ENCODE results near the gene MRPS17. TPM values are rescaled to one million over a fixed set of nuclear protein-coding genes. Genes with fewer than 3 reads are reported as not detected.

Gene MRPS17
- total RNA-seq, result 6.9 and 10.7 TPM in 2 replicates

GRCh38 chr7:55951637-55952351, at the start of gene MRPS17:
Gene MRPS17, plus strand, starts transcription at chr7:55951877. Its CDS starts 1,319 bp downstream, at chr7:55953196.

GRCh38 chr7:55964261-55965099, 12.8 kb downstream of the MRPS17 start, which contains the start of gene NIPSNAP2:
Gene NIPSNAP2, plus strand, starts transcription at chr7:55964585. Its CDS starts 25 bp downstream, at chr7:55964610.

Other genes starting within 250 kb of the MRPS17 start
- not detected in 2 replicates for gene SEPTIN14, start 89.1 kb upstream of the MRPS17 start, total RNA-seq
- gene ZNF713, start 64.4 kb upstream of the MRPS17 start, total RNA-seq, result 1.9 and 4.2 TPM in 2 replicates
- gene NIPSNAP2, start 12.7 kb downstream of the MRPS17 start, total RNA-seq, result 34.4 and 34.7 TPM in 2 replicates
- 66.0 and 132 TPM in 2 replicates for gene PSPH, start 99.6 kb downstream of the MRPS17 start, total RNA-seq
- 196 and 215 TPM in 2 replicates for gene CCT6A, start 99.9 kb downstream of the MRPS17 start, total RNA-seq
- 174 and 227 TPM in 2 replicates for gene SUMF2, start 112.4 kb downstream of the MRPS17 start, total RNA-seq
- gene PHKG1, start 141.1 kb downstream of the MRPS17 start, total RNA-seq, result under 0.01 and 0.46 TPM in 2 replicates
- gene CHCHD2, start 154.6 kb downstream of the MRPS17 start, total RNA-seq, result 197 and 391 TPM in 2 replicates
- gene NUPR2, start 164.5 kb downstream of the MRPS17 start, total RNA-seq, result not detected in 2 replicates

Measured in smooth muscle cell of the umbilical artery (primary cell).